NCI-H510A treated with DMSO at 0.1 percent for 48 hours (cell line): ENCODE measurements around the gene CCNL1.
"Not testable (repeated sequence)": the region's sequence is repeated elsewhere in the genome, so short reads cannot be mapped to it uniquely, and the experiment has no call there.

Source experiments
- DNase-seq: peaks from one replicate; lab custom pipeline; 2025; lab: John Stamatoyannopoulos, UW

CCNL1 gene

GRCh38 chr3:157170861-157171260 lies 10.9 kb upstream of the CCNL1 start:
- no peak for DNase-seq

- DNase-seq: no peak
These were observed 7.6 kb upstream of the CCNL1 start for GRCh38 chr3:157167371-157168042.

- no peak for DNase-seq
These were observed 6.6 kb upstream of the CCNL1 start for GRCh38 chr3:157166561-157166960.

GRCh38 chr3:157166115-157166514 lies 6.2 kb upstream of the CCNL1 start:
- no peak for DNase-seq

- no peak for DNase-seq
These were observed 3.4 kb upstream of the CCNL1 start for GRCh38 chr3:157163217-157163953.

- DNase-seq: not testable (repeated sequence)
These were observed 2.7 kb upstream of the CCNL1 start for GRCh38 chr3:157162620-157163019.

GRCh38 chr3:157160658-157161424 lies 894 bp upstream of the CCNL1 start:
- peak; percentile 38 for DNase-seq

- peak; percentile 40 for DNase-seq
These were observed 748 bp downstream of the CCNL1 start for GRCh38 chr3:157159037-157159761.

- no peak for DNase-seq
These were observed 2.1 kb downstream of the CCNL1 start for GRCh38 chr3:157157836-157158235.

- DNase-seq: no peak
These were observed 2.9 kb downstream of the CCNL1 start for GRCh38 chr3:157156837-157157635.

- DNase-seq: no peak
These were observed 4.4 kb downstream of the CCNL1 start for GRCh38 chr3:157155591-157155990.

GRCh38 chr3:157154563-157155330 lies 5.2 kb downstream of the CCNL1 start:
- DNase-seq: no peak

GRCh38 chr3:157152930-157153329 lies 7.0 kb downstream of the CCNL1 start:
- no peak for DNase-seq

GRCh38 chr3:157152438-157152837 lies 7.5 kb downstream of the CCNL1 start:
- no peak for DNase-seq

GRCh38 chr3:157151627-157152026 lies 8.3 kb downstream of the CCNL1 start:
- DNase-seq: no peak

GRCh38 chr3:157151151-157151550 lies 8.8 kb downstream of the CCNL1 start:
- DNase-seq: no peak

GRCh38 chr3:157149136-157149696 lies 10.7 kb downstream of the CCNL1 start:
- DNase-seq: no peak

- DNase-seq: no peak
These were observed 11.6 kb downstream of the CCNL1 start for GRCh38 chr3:157148196-157148889.

- DNase-seq: no peak
These were observed 12.7 kb downstream of the CCNL1 start for GRCh38 chr3:157147099-157147803.
